ENCODE measurements around the gene UNC5C.

- TF ChIP-seq CREB1 (CRISPR knock-in tag; IDR thresholded peaks at IDR 0.05) (no peak), NR3C1 (CRISPR knock-in tag; conservative IDR thresholded peaks at IDR 0.05; ENCODE audit: low read depth) (no peak), CTCF (IDR thresholded peaks at IDR 0.05) (no peak), ATF1 (CRISPR knock-in tag; IDR thresholded peaks at IDR 0.05) (no peak), ZBTB43 (CRISPR knock-in tag; IDR thresholded peaks at IDR 0.05) (no peak), MLX (CRISPR knock-in tag; IDR thresholded peaks at IDR 0.05) (no peak), USF1 (CRISPR knock-in tag; IDR thresholded peaks at IDR 0.05) (no peak), ATF3 (CRISPR knock-in tag; conservative IDR thresholded peaks at IDR 0.05) (no peak), GTF2I (CRISPR knock-in tag; conservative IDR thresholded peaks at IDR 0.05) (no peak)
These were observed 284.8 kb downstream of the UNC5C start for GRCh38 chr4:95263960-95264359.
